Smooth muscle cell (in vitro differentiated cells): ENCODE results near the gene ZNF775. TPM values are rescaled to one million over a fixed set of nuclear protein-coding genes. Genes with fewer than 3 reads are reported as not detected.

Experiments used
- DNase-seq: peaks from one replicate; lab custom pipeline; 2025; ENCODE audit not compliant: unreplicated experiment; lab: John Stamatoyannopoulos, UW
- H2AFZ ChIP-seq: fragments of 200-600 bp; sonication (generic); 2 replicates; pipeline ENCODE4 v1.6.0; 2016; ENCODE audit warnings: antibody characterized with exemption, low read depth, mild to moderate bottlenecking
- H3F3A ChIP-seq: fragments of 200-600 bp; sonication (generic); 2 replicates; pipeline ENCODE4 v1.6.0; 2017; ENCODE audit warnings: antibody characterized with exemption, low read depth
- H3K27ac ChIP-seq: fragments of 200-600 bp; sonication (generic); 2 replicates; pipeline ENCODE4 v1.5.1; 2016; ENCODE audit warnings: low read depth, mild to moderate bottlenecking
- H3K27me3 ChIP-seq: fragments of 200-600 bp; sonication (generic); 2 replicates; pipeline ENCODE4 v1.6.1; 2016; ENCODE audit warnings: low read depth, mild to moderate bottlenecking
- H3K36me3 ChIP-seq: fragments of 200-600 bp; sonication (generic); 2 replicates; pipeline ENCODE4 v1.5.1; 2016; ENCODE audit warnings: low read depth
- H3K4me1 ChIP-seq: fragments of 200-600 bp; sonication (generic); 2 replicates; pipeline ENCODE4 v1.5.1; 2016; ENCODE audit warnings: low read depth
- H3K4me2 ChIP-seq: fragments of 200-600 bp; sonication (generic); 2 replicates; pipeline ENCODE4 v1.6.0; 2016; ENCODE audit warnings: mild to moderate bottlenecking
- H3K4me3 ChIP-seq: fragments of 200-600 bp; sonication (generic); 2 replicates; pipeline ENCODE4 v1.5.1; 2016; ENCODE audit warnings: mild to moderate bottlenecking
- H3K79me2 ChIP-seq: fragments of 200-600 bp; sonication (generic); 2 replicates; pipeline ENCODE4 v1.6.0; 2016; ENCODE audit warnings: low read depth, mild to moderate bottlenecking
- H3K9ac ChIP-seq: fragments of 200-600 bp; sonication (generic); 2 replicates; pipeline ENCODE4 v1.6.0; 2016; ENCODE audit warnings: low read depth
- H3K9me3 ChIP-seq: fragments of 200-600 bp; sonication (generic); replicated peaks from 2 replicates; pipeline ENCODE4 v1.5.1; 2016; ENCODE audit warnings: low read depth
- H4K20me1 ChIP-seq: fragments of 200-600 bp; sonication (generic); 2 replicates; pipeline ENCODE4 v1.6.0; 2016; ENCODE audit warnings: low read depth
- CTCF ChIP-seq: fragments of 200-600 bp; sonication (generic); IDR thresholded peaks from 2 replicates; pipeline ENCODE4 v1.5.1; 2017; ENCODE audit warnings: borderline replicate concordance, mild to moderate bottlenecking, antibody characterized with exemption; ENCODE audit not compliant: insufficient read depth, poor library complexity, severe bottlenecking
- WGBS: methylation state at CpG from one replicate; pipeline ENCODE4 v1.1.7; 2016; ENCODE audit warnings: low lambda C conversion rate; 5-methylcytosine and 5-hydroxymethylcytosine counted together
- polyA plus RNA-seq: library from polyadenylated mRNA; unstranded; fragments of >200 nt; fragmentation: Nextera tagmentation; extraction: Ambion mirVana; gene quantifications from 2 replicates; pipeline ENCODE4 v1.2.1, GENCODE V29; 2016
- total RNA-seq: library from RNA; depleted of rRNA; stranded (reverse); fragments of >200 nt; gene quantifications from 2 replicates; pipeline ENCODE4 v1.2.3, GENCODE V29; 2014

ZNF775 gene
- total and polyA plus RNA-seq, 2 experiments from 2014 or later = 5.9 to 23.8 TPM

GRCh38 chr7:150401861-150402631 lies 22.9 kb downstream of the ZNF775 start:
- Histone ChIP-seq H4K20me1 (no peaks in the 10 kb centered on the region), H3K27me3 (no peaks in the 10 kb centered on the region), H3F3A (peaks cover 10% of the 10 kb centered on the region), H3K4me1 (peaks cover 46% of the 10 kb centered on the region), H3K9me3 (no peaks in the 10 kb centered on the region), H3K4me2 (no peak overlapping the region), H3K9ac (no peak overlapping the region), H3K79me2 (no peaks in the 10 kb centered on the region), H2AFZ (no peak overlapping the region), H3K27ac (no peak overlapping the region), H3K4me3 (no peak overlapping the region), H3K36me3 (no peaks in the 10 kb centered on the region)
- WGBS = 61% methylated on average over 7 of the region's 7 CpGs
- no peak for TF ChIP-seq CTCF
- DNase-seq = no peak

DNA sequence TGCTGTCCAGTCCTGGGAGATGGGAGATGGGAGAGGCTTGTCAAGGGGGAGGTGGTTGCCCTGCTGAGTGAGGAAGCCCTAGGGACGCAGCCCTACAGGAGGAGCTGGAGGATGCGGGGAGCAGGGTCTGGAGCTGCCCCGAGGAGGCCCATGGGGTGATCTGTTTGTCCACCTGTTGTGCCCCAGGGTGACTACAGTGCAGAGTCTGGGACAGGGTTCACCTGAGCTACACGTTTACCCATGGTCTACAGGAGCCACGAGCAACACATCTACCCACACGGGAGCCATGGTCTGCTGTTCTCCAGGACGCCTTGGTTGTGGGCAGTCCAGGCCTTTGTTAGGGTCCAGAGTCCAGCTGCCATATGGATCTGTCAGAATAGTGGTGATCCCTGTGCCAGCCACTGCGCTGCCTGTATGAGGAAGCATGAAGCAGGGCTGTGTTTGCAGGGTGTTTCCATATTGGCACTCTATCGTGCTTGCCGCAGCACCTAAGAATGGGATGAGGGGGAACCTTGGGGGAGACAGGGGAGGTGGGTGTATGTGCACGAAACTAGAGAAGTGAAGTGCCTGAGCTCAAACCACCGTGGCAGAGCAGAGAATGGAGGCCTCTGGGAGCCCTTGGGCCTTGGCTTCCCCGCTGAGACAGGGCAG lies 23.7 kb downstream of the ZNF775 start:
- peaks cover 46% of the 10 kb centered on the region for H3K4me1 ChIP-seq
- DNase-seq = no peak
- no peak overlapping the region for H3K4me3 ChIP-seq
- H3K27me3 ChIP-seq = no peaks in the 10 kb centered on the region
- H3K9me3 ChIP-seq = no peaks in the 10 kb centered on the region
- peaks cover 10% of the 10 kb centered on the region for H3F3A ChIP-seq
- no peak overlapping the region for H3K9ac ChIP-seq
- 94% methylated on average over 12 of the region's 13 CpGs for WGBS
- no peak overlapping the region for H2AFZ ChIP-seq
- H3K79me2 ChIP-seq = no peaks in the 10 kb centered on the region
- no peak overlapping the region for H3K4me2 ChIP-seq
- H3K36me3 ChIP-seq = no peaks in the 10 kb centered on the region
- TF ChIP-seq CTCF = no peak
- no peak overlapping the region for H3K27ac ChIP-seq
- no peaks in the 10 kb centered on the region for H4K20me1 ChIP-seq

- peak overlapping the region; percentile 73 for H3K27ac ChIP-seq
- H3K79me2 ChIP-seq = no peaks in the 10 kb centered on the region
- H3F3A ChIP-seq = peaks cover 10% of the 10 kb centered on the region
- no peaks in the 10 kb centered on the region for H3K27me3 ChIP-seq
- H3K9me3 ChIP-seq = no peaks in the 10 kb centered on the region
- peak overlapping the region; percentile 93 for H3K4me2 ChIP-seq
- TF ChIP-seq CTCF = no peak
- H3K36me3 ChIP-seq = no peaks in the 10 kb centered on the region
- H3K4me1 ChIP-seq = peaks cover 46% of the 10 kb centered on the region
- no peak overlapping the region for H3K4me3 ChIP-seq
- peak overlapping the region; percentile 76 for H3K9ac ChIP-seq
- WGBS = 83% methylated on average over 13 of the region's 13 CpGs
- H2AFZ ChIP-seq = peak overlapping the region; percentile 94
- no peaks in the 10 kb centered on the region for H4K20me1 ChIP-seq
- DNase-seq = no peak
Observed at GRCh38 chr7:150403376-150404171, 24.4 kb downstream of the ZNF775 start.
